Kasumi-1 (cell line): Measurements from ENCODE around the gene RPA1.
"Not testable (repeated sequence)": the region's sequence is repeated elsewhere in the genome, so short reads cannot be mapped to it uniquely, and the experiment has no call there.

Experiments used
- DNase-seq, 2 experiments: peaks; one replicate each; lab custom pipeline; 2025; lab: John Stamatoyannopoulos, UW

The RPA1 gene

DNA sequence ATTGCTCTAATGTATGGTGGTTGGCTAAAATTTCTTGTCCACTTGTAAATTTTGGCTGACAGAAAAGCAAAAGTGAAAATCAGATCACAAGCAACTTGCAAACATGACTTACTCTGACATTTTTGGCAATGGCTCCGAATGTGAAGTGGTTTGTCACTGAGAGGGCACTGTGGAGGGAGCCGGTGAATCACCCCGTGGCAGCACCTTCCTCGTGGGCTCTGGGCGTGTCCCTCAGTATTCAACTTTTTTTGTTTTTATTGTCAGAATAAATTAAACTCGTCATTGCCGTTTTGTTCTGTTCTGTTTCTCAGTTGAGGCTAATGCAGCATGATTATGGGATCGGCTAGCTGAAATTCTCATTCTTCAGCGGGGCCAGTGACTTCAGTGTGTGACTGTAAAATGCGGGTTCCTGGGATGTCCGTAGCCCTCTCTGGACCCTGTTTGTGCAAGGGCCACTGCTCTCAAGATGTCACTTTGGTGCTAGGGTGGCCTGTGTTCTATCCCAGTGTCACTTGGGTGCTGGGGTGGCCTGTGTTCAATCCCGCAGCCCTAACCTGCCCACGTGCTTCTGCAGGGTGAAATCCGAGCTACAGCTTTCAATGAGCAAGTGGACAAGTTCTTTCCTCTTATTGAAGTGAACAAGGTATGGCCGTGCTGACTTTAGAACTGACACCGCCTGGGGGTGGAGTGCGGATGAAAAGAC lies 48.8 kb downstream of the RPA1 start:
- DNase-seq: no peak

DNA sequence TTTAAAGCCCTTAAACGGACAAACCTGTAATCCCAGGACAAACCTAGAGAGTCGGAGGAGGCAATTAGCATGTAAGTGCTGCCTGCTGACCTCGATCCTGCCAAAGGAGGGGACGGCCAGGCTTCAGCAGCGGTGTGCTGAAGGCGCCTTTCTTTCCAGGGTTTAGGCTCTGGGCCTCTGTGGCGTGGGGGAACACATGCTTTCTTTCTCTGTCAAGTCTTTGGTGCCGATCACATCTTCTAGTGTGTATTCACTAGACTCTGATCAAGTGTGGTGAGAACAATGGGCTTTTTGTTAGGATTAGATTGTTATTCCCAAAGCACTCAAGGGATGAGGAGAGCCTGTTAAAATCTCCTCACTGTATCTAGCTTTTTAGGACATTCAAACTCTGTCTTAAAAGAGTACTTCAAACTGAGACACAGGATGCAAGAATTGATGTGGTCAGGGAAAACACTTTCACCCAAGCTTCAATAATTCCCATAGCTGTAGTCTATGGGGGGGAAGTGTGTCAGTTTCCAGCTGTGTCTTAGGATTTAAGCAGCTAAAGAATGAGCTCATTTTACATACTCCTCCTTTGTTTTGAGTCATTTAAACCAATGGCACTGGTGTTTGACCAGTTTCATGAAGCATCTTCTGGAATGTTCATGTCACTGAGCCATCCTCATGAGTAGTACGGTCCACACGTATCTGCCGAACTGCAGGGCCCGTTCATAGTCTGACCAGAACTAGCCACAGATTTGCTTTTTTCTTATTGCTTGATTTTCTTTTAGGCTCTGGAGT lies 51.2 kb downstream of the RPA1 start:
- DNase-seq: no peak

DNA sequence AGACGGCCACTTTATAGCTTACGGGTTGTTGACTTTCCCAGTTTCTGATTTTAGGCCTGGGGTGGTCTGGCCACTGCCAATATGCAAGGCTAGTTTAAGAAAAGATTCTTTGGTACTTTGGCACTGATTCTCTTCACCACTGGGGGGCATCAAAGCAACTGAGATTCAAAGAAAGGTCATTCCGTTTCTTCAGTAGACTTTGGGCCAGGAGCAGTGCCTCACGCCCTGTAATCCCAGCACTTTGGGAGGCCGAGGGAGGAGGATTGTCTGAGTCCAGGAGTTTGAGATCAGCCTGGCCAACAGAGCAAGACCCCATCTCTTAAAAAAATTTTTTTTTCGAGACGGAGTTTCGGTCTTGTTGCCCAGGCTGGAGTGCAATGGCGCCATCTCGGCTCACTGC lies 53.0 kb downstream of the RPA1 start:
- peak; percentile 8 to 9 for DNase-seq

DNA sequence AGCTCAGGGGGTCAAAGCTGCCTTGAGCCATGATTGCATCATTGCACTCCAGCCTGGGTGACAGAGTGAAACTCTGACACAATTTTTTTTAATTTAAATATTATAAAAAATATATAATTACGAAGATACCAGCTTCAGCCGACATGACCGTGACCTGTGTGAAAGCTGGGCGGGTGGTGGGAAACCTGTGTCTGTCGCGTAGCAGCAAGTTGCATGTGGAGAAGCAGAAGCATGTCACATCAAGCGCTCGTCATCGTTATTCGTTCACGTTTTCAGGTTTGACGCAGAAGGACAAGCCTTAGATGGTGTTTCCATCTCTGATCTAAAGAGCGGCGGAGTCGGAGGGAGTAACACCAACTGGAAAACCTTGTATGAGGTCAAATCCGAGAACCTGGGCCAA lies 53.7 kb downstream of the RPA1 start:
- no peak for DNase-seq

DNA sequence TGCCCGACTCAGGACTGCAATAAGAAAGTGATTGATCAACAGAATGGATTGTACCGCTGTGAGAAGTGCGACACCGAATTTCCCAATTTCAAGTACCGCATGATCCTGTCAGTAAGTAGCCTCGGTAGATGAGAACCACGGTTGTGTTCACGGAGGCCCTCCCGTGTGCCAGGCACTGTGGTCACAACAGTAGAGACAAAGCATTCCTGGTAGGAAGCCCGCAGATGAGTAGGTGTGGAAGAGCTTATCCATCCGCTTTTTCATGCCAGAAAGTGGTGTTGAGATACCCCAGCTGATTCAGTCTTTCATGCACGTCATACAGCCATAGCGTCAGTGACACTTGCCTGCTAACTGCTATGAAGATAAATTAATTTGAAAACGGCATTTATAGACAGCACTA lies 58.9 kb downstream of the RPA1 start:
- DNase-seq: no peak

DNA sequence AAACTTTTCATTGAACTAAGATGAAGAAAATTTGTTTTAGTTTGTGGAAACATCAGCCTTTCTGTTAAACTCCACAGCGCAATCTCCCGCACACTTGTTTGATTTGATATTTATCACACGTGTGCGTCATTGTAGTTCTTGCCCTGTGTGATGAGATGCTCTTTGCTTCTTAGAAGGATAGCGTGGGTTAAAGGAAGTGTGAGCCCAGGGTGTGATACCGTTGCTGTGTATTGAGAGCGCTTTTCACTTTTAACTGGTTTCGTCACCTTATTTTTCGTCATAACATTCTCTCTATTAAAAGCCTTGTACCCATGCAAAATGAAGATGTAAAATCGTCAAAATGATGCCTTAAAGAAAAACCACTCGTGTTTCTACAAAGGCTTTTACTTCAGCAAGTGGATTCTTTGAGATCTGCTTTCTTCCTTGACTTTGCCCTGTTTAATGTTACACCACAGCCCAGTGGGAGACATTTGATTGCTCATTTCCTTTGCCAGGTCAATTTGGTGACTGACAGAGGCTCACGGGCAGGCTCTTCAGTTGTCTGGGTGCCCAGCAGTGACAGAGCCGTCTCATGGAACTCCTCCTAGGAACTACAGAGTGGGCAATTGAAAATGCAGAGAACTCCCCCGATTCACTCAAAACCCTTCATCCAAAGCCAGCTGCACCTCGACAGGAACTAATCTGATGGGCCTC lies 61.1 kb downstream of the RPA1 start:
- DNase-seq: no peak

DNA sequence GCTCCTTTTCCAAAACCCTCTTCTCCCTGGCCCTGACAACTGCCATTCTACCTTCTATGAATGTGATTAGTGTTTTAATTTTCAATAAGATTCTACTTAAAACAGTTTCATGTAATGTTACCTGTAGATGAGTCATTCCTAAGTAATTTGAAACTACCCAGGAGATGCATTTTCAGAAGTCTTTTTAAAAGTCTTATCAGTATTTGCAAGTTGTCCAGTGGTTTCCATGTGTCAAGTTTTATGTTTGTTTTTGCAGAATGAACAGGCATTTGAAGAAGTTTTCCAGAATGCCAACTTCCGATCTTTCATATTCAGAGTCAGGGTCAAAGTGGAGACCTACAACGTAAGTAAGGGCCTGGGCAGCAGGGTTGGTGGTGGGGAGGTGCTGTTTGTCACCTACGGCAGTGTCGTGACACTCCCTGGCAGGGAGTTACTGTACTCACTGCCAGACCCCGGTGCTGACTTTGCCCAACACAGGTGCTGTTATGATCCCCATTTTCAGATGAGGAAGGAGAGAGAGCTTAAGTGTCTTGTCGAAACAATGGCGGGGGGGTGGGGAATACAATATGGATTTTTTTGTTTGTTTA lies 65.0 kb downstream of the RPA1 start:
- no peak for DNase-seq

DNA sequence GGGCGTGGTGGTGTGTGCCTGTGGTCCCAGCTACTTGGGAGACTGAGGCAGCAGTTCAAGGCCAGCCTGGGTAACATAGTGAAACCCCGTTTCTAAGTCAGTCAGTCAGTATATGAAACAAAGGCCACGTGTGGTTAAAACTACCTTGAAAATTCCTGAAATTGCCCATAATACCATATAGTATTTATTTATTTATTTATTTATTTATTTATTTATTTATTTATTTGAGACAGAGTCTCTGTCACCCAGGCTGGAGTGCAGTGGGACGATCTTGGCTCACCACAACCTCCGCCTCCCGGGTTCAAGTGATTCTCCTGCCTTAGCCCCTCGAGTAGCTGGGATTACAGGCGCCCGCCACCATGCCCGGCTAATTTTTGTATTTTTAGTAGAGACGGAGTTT lies 65.7 kb downstream of the RPA1 start:
- not testable (repeated sequence) for DNase-seq

DNA sequence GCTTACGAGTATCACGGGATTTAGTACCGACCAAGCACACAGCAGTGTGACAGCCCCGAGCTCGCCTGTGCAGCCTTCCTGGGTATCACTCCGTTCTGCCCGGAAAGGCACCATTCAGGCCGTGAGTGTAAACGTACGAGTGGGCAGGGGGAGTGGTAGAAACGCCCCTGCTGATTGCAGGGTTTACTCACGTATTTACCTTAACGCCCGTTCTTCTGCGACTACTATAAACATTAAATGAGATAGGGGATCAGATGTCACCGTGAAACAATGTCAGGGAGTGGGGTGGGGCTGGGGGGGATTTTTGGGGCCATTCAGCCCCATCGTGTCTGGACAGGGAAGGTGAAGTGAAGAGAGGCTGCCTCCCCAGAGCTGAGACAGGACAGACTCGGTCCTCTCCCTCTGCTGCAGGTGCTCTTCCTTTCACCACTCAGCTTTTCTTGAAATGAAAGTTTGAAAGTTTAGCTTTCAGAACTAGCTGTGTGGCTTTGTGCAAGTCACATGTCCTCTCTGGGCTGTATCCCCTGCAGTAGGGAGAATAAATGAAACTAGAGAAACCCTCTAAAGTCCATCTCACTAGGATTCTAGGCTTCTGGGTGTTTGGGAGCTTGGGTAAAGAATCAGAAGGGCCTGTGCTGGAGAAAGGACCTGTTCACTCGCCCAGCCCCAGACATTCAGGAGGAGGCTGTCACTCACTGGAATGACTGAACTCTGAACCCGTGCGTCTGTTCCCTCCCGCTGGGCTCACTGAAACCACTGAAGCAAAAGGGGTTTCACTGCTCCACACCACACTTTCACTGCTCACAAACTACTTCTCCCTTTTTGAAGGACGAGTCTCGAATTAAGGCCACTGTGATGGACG lies 66.7 kb downstream of the RPA1 start:
- DNase-seq: no peak

DNA sequence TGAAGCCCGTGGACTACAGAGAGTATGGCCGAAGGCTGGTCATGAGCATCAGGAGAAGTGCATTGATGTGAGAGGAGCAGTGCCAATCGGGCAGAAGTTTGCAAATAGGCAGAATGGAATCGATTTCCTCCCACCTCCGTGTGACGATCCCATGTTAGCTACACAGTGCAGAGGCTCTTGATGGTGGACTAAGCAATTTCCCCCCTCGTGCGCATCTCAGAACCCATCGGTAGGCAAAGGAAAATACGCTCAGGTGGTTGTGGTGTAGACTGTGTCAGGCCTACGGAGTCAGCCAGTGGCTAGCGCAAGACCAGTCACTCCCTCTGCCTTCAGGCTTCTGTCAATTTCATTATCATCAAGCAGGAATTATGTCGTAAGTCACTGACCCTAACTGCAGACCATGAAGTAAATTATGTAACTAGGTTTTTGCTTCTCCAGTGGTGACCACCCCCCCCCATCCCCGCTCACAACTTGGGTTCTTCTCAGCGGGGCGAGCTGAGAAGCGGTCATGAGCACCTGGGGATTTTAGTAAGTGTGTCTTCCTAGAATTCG lies 67.4 kb downstream of the RPA1 start:
- no peak for DNase-seq

DNA sequence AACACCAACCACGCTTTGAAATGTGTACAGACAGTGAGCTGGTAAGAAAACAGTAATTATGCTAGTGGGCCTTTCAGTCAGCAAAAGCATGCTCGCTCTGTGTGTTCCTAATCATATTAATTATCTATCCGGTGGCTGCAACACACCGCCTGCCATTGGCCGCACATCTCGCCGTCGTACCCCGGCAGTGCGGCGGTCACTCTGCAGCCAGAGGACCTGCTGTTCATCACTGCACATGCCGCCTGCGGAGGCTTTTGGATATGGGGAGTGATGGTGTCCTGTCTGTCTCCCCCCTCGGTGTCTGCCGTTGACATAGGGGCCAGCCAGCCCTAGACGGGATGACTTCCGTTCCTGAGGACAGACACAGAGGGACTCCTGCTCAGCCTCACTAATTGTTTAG lies 68.5 kb downstream of the RPA1 start:
- no peak for DNase-seq

DNA sequence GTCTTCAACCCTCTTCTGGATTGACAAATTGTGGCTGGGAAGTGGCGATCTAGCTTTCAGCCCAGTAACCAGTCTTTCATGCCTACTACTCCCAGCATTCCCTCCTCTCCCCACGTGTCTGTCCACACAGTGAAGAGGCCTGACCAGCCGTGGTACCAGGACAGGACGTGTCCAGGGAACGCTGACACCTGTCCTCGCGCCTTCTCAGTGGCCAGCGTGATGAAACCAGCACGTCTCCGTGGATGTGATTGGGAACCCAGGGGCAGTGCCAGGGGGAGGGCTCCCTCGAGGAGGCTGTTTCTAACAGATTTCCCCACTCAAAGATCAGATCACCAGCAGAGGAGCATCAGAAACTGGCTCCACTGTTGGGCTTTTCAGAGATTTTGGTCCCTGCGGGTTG lies 69.1 kb downstream of the RPA1 start:
- DNase-seq: no peak

DNA sequence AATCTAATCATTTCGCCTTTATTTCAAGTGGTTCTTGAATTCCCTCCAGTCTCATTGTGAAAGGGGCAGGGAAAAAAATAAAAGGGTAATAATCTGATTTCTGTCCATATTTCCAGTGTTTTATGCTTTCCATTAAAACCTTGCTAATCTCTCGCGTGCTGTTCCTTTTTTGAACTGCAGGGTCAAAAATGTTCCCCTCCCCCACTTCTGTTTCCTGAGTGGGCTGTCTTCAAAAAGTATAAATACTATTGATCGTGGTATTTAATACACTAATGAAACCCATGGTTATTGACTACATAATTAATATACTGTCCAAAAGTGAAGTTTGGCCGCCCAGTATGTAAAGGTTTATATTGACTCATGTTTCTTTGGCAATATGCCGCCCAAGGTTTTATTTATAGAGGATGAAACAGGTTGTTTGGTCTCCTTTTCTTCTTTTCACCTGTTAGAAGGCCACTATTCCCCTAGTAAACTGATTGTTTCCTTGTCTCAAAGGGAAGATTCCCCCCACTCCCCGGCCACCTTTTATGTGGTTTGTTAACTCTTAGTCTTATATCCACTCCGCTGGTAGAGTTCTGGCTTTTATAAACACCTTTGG lies 69.7 kb downstream of the RPA1 start:
- no peak for DNase-seq

DNA sequence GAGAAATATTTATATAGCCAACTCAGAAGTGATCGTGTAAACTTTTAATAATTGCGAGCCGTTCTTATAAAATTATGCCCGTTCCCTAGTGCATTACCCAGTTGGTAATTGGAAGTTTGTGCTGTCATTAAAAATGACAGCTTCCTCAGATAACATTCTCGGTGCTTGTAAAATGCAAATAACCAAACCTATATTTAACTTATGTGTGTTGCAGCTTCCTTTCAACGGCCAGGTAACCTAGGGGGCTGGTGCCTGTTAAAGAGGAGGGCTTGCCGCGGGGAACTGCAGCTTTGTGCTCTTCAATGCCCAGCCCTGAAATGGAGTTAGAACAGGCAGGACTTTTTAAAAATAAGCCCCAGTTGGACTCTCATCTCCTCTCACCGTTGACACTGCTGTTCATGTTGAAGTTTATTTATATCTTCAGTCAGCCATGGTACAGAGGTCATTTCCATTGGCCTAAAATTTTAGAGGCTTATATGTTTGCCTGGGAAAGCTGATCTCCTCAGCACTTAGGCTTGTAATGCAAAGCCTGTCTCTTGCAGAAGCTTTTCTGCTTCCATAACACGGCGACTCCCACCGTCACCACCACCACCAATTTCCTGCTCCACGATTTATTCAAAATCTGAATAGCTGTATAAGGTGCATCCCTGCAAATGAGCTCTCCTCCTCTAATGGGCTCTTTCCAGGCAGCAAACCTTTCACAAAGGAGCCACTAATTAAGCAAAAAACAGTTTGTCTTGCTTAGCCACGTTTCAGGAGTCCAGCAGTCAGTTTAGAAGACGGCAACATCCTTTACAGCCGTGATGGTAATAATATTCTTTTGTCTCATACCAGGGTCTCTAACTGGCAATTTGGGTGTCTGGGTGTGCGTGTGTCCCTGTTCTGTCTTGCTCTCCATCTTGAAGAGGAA lies 74.7 kb downstream of the RPA1 start:
- DNase-seq: no peak

DNA sequence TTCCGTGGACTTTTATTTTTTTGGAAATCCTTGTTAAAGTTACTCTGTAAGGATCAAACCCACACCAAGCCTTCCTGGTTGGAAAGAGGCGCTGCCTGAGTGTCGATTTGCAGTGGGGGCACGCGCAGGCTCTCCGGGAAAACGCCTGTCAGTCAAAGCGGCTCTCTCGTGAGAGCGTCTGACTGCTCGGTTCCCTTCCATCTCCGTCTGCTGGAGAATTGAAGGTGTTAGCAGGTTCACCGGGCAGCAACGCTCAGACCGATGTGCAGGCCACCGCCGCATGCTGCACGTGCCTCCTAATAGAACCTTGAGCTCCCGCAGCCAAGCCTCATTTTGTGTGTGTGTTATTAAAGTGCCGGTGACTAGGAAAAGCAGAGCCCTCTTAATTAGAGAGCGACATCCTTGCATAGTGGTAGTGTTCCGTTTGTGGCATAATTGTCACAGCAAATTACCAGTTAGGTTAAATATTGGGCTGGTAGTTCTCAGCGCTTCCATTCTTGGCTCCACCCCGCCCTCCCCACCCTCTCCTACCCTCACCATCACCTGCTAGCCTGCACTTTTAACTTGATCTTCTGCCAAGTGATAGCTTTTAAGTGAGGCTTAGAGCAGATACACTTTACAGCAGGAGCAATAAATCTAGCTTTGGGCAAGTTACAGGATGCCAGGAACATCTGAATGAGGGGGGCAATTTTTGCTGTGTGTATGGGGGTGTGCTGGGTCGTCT lies 75.5 kb downstream of the RPA1 start:
- no peak for DNase-seq

DNA sequence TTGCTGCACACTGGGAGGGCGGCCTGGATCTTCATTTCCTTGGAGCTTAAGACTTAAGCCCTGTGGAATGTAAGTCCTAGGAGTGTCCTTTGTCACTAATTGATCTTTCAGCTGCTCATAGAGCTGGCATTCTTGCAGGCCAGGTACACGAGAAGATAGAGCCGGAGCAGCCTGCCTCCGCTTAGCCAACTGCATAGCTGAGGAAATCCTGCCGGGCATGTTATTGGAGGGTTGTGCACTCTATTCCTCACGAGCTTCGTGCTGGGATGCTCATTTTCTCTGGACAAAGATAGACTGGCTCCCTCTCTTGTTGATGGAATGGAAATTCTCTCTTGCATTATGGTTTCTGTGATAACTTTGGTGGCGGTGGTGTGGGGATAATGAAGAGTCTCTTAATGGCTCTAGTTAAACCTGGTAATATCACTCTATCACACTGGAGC lies 76.9 kb downstream of the RPA1 start:
- DNase-seq: no peak

DNA sequence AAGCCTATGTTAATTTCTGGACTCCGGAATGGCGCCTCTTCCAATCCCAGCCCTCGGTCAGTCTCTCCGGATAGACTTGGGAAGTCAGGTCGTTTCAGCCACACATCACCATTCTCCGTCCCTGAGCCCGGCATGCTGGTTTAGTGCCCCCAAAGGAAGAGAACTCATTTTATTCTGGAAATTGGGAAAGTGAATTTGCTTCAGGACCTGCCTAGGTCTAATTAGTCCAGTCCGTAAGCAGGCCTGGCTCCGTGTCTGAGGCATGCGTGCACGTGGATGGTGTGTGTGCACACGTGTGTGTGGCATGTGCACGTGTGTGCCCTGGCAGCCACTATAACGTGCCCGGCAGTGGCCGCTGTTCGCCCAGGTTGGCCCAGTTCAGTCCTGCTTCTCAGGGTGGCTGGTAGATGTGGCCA lies 77.4 kb downstream of the RPA1 start:
- no peak for DNase-seq

DNA sequence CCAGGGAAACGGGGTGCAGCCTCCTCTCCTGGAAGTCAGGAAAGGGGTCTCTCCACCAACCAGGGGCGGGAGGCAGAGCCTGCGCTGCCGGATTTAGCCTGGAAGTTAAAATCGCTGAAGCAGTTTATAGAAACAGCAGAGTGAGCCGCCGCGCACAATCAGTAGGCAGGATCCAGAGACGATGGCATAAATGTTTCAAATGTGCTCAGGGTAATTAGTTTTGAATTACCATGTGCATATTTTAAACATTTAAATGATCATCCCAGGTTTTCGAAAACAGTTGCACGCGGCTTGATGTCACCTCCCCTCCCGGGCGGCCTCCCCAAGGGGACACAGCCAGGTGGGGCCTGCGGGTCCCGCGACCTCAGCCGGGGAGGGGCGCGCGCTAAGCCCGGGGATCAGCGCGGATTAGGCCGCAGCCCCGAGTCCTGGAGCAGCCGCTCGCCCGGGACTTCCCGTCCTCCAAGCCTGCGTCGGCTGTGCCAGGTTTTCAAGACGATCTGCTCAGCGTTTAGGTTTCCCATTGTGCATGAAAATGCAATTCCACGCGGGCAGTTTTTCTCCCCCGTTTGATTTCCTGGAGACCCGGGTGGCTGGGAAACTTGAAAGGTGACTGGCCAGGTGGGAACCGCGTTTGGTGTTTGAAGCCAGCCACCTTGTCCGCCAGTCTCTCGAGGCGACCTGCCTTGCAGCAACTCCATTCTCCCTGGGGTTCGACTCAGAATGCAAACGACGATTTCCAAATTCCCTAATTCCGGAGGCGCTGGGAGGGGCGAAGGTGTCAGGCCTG lies 78.3 kb downstream of the RPA1 start:
- DNase-seq: peak in 1 of 2 experiments; percentile 6
